Measurements from ENCODE around the gene SPESP1.

SPESP1 gene

DNA sequence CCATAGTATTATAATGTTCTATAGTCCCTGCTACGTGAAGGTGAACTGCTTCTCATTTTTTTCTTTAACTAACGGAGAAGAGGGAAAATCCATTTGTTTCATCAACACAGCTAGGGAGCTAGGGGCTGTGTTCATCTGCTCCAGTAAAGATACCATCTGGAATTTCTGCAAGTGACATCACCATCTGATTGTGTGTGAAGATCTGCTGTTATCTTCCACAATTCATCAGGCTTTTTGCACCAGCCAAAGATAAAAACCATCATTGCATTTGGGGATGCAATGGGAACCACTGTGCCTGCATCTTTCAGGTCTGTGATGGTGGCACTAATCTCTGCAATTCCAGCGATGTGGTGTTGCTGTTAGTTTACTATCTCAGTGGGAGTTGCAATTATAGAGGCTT is 48.7 kb downstream of the SPESP1 start:
- no peak overlapping the region for H3K27ac ChIP-seq
- H3K4me3 ChIP-seq, result no peak overlapping the region
- TF ChIP-seq, protein P1, sequence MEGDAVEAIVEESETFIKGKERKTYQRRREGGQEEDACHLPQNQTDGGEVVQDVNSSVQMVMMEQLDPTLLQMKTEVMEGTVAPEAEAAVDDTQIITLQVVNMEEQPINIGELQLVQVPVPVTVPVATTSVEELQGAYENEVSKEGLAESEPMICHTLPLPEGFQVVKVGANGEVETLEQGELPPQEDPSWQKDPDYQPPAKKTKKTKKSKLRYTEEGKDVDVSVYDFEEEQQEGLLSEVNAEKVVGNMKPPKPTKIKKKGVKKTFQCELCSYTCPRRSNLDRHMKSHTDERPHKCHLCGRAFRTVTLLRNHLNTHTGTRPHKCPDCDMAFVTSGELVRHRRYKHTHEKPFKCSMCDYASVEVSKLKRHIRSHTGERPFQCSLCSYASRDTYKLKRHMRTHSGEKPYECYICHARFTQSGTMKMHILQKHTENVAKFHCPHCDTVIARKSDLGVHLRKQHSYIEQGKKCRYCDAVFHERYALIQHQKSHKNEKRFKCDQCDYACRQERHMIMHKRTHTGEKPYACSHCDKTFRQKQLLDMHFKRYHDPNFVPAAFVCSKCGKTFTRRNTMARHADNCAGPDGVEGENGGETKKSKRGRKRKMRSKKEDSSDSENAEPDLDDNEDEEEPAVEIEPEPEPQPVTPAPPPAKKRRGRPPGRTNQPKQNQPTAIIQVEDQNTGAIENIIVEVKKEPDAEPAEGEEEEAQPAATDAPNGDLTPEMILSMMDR (IDR thresholded peaks at IDR 0.05), result no peak
- no peak for DNase-seq (ENCODE audit: low spot score)

DNA sequence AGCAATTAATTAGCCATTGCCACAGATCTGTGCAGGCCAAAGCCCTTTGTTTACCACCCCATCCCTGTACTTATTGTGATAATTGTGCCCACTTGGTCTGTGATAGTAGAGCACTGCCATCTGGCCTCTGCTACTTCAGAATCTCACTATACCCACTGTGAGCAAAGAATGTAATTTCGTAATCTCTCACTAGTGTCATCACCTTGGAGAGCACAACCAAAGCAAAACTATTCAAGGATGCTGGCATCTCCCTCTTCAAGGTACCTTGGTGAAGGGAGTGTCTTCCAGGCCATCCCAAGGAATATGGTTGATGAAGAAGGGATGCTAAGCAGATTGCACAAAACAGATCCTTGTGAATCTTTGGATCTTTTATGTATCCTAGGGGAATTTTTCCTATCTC is 49.5 kb downstream of the SPESP1 start:
- DNase-seq (ENCODE audit: low spot score), result no peak
- no peak overlapping the region for H3K4me3 ChIP-seq
- TF ChIP-seq, protein P1 (IDR thresholded peaks at IDR 0.05), result no peak
- no peak overlapping the region for H3K27ac ChIP-seq

DNA sequence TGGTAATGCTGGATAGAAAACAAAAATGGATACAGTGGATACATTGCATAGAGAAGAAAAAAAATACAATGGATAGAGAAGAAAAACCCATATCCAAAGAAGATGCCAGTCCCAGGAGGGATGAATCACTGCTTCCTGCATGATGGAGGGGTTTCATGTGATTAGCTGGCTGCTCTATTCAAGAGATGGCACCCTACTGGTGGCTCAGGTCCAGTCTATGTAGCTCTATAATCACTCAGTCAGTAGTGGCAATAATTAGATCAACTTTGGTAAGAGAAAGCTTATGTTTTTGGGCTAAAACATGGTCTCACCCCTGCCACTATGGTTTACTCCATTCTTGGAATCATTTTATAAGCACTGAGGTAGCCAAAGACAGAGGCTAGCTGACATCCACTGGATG is 50.5 kb downstream of the SPESP1 start:
- H3K27ac ChIP-seq, result no peak overlapping the region
- no peak for DNase-seq (ENCODE audit: low spot score)
- TF ChIP-seq, protein P1 (IDR thresholded peaks at IDR 0.05), result no peak
- no peak overlapping the region for H3K4me3 ChIP-seq

DNA sequence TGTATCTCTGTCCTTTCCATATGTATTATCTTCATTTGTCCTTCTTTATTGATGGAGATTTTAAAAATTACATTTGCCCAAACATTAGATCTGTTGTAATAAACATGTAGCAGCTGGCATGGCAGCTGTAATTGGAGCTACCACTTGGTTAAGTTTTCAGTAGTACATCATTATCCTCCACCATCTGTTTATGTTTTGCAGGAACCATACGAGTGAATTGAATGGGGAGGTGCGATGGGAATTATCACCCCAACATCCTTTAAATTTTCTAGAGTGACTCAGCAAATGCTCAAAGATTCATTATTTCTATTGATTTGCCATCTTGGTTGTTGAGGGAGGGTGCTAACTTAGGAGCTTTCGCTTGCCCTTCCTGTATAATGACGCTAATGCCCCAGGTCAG is 51.6 kb downstream of the SPESP1 start:
- TF ChIP-seq, protein P1 (IDR thresholded peaks at IDR 0.05), result no peak
- H3K27ac ChIP-seq, result no peak overlapping the region
- no peak overlapping the region for H3K4me3 ChIP-seq
- no peak for DNase-seq (ENCODE audit: low spot score)

DNA sequence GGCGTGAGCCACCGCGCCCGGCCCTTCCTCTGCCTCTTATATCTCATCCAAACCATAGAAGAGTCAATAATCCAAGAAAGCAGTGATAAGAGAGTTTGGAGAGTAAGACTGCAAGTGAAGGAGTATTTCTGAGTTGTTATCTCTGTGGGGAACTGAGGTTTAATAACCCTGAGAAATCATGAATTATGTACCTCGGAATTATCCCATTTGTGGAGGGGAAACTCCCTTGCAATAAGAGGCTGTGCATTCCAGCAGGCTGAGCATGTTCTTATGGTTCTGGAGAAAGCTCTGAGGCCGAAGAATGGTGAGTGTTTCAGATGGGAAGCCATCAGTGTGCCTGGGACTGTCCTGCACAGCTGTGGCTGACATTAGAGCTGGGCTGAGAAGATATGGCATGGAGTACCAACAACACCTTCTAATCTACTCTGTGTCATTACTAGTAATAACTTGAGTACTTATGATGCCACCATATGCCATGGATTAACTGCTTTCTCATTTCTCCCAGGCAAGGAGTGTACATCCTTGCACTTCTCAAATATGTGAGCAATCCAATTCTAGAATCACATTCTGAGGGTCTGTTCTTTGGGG is 52.7 kb downstream of the SPESP1 start:
- no peak overlapping the region for H3K4me3 ChIP-seq

DNA sequence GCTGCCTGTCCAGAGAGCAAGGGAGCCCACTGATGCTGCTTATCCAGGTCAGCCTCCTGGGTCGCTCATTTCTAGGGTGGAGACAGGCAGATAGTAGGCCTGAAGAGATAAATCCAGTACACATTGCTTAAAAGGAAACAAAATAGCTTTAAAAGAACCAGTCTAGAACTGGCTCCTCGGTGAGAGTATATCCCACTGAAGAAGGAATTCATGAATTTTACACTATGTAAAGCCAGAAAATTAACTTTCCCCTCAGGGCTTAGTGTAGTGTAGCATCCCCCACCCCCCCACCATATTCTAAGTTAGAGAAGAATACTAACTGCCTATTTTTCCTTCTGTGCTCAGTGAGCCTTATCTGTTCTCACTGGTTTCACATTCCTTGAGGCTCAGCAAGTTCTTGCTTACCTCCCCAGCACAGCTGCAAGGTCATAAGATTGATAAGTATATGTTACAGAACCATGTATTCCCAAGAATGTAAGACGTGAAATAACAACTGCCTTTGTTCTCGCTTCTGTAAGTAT is 53.7 kb downstream of the SPESP1 start:
- TF ChIP-seq, protein P1 (IDR thresholded peaks at IDR 0.05), result no peak
- DNase-seq (ENCODE audit: low spot score), result no peak
- H3K4me3 ChIP-seq, result no peak overlapping the region
- H3K27ac ChIP-seq, result no peak overlapping the region

More for the DNA sequence above, 52.7 kb downstream of the SPESP1 start:
- no peak overlapping the region for H3K27ac ChIP-seq
- no peak for DNase-seq (ENCODE audit: low spot score)
- TF ChIP-seq, protein P1 (IDR thresholded peaks at IDR 0.05), result no peak

DNA sequence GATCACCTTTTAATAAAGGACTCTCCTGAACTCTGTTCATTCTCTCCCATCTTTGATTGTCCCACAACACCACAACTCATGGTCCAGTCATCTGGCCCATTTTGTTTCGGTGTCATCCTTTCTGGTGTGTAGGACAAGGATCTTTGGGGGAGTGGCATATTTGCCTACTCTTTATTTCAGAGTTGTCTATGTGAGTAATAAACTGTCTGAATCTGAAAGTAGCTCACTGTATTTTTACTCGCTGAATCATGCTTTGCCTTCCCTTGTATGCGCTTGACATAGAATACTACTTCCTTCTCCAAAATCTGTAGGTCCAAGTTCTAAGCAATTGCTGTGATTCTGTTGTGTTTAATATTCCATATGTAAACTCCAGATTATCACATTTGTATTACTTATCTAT is 54.3 kb downstream of the SPESP1 start:
- DNase-seq (ENCODE audit: low spot score), result no peak
- Histone ChIP-seq H3K4me3 (no peak overlapping the region), H3K27ac (no peak overlapping the region)
- TF ChIP-seq, protein P1 (IDR thresholded peaks at IDR 0.05), result no peak

Data from coronary artery (tissue), 2 donors.